Measurements from ENCODE around the gene ADAMTSL5.
"Not testable (repeated sequence)": the region's sequence is repeated elsewhere in the genome, so short reads cannot be mapped to it uniquely, and the experiment has no call there.

Gene ADAMTSL5

DNA sequence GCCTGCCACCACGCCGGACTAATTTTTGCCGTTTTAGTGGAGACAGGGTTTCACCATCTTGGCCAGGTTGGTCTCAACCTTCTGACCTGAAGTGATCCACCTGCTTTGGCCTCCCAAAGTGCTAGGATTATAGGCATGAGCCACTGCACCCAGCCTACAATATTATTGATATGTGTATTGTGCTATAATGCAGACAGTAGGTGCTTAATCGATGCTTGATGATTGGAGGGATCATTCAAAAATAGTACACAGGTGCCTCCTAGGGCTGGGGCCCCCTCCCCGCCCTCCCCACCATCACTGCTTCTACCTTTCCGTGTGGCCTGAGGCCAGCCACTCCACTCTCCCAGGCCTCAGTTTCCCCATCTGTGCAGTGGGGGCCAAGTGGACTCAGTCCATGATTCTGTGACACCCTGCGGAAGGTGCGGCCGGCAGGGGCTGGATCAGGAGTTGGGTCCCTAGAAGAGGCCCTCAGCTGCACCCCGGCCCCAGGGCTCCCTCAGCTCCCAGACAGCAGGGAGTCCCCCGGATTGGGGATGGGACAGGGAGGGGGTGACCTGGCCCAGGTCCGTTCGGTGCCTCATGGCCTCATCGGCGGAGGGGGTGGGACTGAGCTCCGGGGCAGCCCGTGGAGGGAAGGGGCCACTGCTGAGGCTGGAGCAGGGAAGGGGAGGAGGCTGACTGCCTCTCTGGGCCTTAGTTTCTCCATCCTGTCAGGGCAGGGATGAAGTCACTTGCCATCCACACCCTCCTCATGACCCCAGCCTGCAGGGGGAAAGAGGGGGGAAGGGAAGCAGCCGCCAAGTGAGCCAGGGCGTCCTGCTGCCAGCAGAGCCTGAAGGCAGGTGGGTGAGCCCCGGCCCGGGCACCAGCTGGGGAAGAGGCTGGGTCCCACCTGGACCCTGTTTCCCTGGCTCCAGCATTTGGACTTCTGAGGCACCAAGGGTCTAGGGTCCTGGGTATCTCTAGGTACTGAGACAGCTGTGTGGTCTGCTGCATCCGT is 1.2 kb downstream of the ADAMTSL5 start:
- no peak for DNase-seq

DNA sequence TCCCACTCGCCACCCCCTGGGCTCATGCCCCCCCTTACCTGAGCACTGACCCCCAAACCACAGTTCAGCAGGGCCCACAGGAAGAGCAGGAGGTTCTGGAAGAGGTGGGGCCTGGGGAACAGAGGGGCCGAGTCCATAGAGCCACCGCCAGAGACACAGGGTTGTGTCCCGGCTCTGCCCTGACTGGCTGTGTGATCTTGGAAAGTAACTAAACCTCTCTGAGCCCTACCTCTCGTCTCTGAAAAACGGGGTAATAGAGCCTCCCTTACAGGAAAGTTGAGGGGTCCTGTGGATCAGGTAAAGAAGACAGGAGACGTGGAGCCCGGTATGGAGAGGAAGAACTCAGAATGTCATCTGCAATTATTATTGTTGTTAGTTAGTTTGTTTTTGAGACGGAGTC is 2.0 kb downstream of the ADAMTSL5 start:
- DNase-seq, result no peak

DNA sequence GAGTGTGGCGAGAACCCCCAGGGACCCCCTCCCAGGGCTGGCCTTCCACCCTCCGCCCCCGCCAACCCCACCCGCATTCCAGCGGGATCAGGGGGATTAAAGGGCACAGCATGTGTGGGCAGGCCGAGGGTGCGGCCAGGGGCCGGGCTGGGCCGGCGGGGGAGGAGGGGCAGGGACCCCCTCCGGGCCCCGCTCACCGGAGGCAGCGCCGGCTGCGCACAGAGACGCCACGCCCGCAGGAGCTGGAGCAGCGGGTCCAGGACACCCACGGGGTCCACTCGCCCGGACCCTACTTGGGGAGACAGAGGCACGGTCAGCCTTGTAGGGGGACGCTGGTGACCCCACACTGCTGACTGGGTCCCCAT is 2.4 kb downstream of the ADAMTSL5 start:
- no peak for DNase-seq

DNA sequence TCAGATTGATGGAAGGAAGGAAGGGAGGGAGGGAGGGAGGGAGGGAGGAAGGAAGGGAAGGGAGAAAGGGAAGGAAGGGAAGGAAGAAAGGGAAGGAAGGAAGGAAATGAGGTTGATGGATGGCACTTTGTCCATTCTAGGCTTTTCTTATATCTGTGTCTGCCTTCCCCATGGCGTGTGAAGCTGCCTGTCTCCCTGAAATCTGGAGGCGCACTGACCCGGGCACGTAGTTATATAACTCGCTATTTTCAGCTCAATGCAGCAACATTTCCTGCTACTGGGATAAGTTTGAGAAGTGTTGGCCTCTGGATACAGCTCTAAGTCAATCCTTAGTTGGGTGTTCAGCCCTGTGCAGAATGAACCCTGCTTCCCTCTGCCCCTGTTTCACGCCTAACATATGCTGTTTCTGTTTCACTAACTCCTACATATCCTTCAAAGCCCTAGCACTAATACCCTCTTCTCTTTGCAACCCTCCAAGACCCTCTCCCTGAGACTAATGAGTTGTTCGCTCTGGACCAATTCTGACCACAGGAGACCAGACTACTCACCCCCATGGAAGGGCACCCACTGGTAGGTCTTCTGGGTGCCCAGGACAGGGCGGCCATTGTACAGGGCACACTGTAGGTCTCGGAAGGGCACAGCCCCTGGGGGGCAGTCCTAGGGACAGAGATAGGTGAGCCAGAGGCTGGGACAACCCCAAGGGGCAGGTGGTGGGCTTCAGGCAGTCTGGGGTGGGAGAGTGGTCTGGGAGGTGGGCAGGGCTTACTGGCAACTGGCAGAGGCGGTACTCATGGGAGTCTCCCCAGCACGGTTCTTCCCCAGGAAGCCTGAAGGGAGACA is 3.0 kb downstream of the ADAMTSL5 start:
- DNase-seq, result no peak

DNA sequence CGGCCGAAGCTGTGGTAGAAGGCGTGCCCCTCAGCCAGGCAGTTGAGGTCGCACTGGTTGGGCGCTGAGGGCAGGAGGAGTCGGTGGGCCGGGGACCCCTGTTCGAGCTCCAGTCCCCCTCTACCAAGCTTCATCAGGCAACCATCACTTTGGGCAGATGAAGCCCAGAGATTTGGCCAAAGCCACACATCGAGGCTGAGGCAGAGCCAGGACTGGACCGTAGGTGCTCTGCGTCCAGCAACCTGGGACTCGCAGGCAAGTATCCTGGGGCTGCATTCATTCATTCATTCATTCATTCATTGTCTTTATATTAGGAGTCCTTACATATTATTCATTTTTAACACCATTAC is 4.3 kb downstream of the ADAMTSL5 start:
- DNase-seq, result no peak

DNA sequence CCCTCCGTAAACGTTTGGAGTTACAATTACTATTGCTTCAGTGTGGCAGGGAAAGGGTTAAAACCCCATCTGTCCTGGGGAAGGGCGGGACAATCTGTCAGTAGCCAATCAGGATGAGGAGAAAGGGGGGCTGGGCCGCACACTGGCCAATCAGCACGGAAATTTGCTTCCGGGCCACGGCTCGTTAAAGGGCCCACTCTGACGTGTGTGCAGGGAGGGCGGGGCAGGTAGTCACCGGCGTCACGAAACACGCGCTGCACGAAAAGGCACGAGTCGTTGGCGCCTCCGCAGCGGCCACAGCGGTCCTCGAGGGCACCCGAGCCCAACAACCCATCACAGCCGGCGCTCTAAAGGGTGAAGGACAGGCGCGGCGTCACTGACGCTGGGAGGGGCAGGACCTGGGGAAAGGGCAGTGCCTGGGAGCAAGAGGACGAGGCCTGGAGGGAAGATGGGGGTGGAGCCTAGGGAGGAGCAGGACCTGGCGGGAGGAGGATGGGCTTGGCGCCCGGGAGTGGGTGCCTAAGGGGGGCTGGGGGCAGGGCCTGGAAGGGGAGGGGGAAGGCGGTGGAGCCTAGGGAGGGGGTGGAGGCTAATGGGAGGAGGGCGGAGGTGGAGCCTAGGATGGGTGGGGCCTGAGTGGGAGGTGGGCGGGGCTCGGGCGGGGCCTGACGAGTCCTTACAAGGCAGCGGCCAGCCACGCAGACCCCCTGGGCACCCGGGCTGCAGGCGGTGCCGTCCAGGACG is 4.9 kb downstream of the ADAMTSL5 start:
- DNase-seq, result peak; percentile 78

DNA sequence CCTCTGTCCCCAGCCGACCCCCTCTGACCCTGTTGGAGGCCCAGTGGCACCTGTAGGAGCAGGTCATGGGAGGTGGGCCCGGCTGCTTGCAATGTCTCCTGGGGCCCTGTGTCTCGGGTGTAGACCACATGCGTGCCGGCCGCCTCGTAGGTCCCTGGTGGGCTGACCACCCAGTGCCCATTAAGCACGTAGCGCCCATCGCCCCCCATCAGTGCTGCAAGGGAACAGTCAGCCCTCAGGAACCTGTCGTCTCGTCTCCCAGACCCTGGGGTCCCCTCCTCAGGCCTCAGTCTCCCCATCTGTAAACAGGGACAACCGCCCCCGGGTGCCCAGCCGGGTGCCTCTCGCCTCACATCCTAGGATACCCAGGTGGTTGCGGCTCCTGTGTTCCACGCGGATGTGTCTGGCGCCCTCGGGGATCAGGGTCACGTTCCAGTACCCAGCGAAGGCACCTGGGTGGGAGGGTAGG is 5.6 kb downstream of the ADAMTSL5 start:
- no peak for DNase-seq

DNA sequence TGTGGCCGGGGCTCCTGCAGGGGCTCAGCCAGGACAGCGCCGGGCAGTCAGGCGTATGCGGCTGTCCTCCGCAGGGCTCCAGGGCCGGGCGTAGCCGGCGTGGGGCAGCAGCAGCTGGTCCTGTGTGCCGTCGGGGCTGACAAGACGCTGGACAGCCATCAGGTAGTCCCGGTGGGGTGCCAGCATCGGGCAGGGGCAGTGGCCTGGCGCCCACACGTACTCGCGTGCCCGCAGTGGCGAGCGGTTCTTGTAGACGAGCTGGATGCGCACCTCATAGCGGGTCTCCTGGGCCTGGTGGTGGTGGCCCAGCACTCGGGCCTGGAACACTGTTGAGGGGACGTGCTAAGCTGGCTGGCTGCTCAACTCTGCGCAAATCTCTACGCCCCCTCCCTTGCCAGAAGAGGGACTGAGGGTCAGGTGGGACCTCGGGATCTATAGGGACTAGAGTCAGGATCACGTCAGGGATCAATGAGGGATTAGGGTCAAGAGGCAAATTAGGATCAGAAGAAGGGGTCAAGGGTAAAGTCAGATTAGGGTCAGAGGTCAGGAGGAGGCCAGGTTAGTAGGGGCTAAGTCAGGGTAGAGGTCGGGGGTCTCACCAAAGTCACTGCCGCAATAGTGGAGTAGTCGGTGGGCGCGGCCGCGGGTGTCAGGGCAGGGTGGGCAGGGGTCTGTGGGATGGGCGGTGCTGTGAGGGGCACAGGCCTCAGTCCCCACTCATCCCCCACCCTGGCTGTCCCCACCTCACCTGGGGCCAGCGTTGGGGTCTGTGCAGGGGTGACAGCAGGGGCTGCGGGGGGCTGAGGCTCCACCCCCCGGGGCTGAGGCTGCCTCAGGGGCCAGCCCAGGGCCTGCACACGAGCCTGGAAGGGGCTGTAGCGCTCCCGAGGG is 6.6 kb downstream of the ADAMTSL5 start:
- no peak for DNase-seq

DNA sequence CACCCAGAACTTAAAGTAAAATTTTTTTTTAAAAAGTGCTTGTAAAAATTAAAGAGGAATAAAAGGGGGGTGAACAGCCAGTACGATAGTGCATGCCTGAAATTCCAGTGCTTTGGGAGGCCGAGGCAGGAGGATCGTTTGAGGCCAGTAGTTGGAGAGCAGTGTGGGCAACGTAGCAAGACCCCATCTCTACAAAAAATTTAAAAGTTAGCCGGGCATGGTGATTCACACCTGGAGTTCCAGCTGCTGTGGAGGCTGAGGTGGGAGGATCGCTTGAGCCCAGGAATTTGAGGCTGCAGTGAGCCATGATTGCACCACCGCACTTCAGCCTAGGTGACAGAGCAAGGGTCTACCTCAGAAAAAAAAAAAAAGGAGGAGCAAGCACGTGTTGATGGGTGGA is 7.8 kb downstream of the ADAMTSL5 start:
- no peak for DNase-seq

DNA sequence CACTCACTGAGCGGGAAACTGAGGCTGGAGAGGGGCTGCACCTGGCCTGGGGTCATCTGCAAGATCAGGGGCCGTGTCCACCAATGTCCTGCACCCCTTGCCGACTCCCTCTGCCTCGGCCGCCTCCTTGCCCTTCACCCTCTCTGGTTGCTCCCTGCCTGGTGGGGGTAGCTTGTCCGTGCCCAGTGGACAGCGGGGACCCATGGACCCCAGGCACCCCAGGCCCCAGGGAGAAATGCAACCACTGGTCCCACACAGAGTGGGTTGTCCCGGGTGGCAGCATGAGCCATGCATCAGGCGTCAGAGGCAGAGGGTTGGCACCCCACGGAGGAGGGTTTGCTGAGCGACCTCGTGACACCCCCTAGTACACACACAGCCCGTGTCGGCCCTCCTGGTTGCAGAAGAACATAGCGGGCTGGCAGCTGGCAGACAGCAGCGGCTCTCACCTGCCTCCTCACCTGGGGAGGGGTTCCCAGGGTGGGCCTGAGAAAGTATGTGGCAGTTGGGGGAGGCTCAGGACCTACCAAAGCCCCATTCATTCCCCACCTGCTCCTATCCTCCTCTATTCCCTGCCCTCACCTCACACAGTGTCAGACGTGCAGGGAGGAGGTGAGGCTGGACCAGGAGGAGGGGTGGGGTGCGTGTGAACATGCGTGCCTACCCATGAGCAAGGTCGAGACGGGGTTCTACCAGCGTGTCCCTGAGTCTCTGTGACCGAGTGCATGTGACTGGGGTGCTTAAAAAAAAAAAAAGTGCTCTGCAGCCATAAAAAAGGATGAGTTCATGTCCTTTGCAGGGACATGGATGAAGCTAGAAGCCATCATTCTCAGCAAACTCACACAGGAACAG is 8.7 kb downstream of the ADAMTSL5 start:
- no peak for DNase-seq

DNA sequence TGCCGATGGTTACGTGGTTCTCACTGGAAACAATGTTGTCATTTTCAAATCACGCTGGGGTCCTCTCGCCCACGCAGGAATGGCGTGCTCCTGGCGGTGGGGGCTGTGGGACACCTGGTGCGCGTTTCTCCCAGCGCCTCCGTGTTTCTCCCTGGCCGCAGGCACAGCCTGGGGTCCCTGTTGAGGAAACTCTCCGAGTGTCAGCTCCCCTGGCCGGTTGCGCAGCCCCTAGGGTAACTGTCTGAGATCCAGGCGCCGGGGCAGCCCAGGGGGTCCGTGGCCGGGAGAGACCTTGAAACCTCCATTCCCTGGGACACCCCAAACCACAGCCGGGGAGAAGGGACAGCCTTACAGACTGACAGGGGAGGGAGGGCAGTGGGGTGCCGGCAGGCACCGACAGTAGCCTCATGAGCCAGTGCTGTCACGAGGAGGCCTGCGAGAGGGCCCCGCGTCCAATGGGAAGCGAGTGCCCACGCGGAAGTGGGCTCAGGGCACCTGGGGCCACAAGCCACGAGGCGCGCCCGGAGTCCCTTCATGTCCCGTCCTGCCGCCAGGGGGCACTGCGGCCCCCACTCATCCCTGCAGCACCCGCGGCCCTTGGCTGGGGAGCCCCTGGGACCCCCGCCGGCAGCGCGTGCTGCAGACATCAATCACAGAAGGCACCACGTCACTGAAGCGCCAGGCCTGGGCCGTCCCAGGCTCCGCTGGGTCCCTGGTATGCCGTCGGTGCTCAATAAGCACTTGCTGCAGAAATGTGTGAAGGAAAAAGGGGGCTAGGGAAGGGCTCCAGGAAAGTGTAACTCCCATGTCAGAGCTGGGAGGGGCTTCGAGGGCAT is 9.5 kb downstream of the ADAMTSL5 start:
- no peak for DNase-seq

DNA sequence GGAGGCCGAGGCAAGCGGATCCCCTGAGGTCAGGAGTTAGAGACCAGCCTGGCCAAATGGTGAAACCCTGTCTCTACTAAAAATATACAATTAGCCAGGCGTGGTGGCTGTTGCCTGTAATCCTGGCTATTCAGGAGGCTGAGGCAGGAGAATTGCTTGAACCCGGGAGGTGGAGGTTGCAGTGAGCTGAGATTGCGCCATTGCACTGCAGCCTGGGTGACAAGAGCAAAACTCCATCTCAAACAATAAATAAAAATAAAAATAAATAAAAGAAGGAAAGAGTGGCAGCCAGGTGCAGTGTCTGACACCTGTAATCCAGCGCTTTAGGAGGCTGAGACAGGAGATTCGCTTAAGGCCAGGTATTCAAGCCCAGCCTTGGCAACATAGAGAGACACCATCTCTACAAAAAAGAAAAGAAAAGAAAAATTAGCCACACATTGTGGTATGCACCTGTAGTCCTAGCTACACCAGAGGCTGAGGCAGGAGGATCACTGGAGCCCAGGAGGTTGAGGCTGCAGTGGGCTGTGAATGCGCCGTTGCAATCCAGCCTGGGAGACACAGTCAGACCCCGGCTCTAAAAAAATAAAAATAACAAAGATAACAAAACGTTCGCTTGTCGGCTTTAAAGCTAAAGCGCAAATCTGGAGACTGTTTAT is 10.3 kb downstream of the ADAMTSL5 start:
- DNase-seq, result no peak

DNA sequence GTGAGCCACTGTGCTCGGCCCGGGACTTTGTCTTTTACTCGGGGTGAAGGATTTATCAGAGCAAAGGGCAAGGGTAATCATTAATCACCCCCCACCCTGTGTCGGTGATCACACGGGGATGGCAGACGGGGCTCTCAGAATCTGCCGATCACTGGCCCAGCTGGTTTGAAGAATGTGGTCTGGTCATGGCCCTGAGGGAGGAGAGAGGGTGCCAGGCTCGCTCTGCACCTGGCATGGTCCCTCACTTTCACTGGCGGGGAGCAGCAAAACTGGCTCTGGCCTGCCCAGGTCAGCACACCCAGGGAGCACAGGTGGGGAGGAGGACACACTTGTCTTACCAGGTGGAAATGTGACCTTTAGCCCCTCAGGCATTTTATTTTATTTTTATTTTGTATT is 11.6 kb downstream of the ADAMTSL5 start:
- DNase-seq, result no peak

DNA sequence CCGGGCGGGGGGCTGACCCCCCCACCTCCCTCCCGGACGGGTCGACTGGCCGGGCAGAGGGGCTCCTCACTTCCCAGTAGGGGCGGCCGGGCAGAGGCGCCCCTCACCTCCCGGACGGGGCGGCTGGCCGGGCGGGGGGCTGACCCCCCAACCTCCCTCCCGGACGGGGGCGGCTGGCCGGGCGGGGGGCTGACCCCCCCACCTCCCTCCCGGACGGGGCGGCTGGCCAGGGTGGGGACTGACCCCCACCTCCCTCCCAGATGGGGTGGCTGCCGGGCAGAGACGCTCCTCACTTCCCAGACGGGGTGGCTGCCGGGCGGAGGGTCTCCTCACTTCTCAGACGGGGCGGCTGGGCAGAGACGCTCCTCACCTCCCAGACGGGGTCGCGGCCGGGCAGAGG is 13.6 kb downstream of the ADAMTSL5 start:
- not testable (repeated sequence) for DNase-seq

DNA sequence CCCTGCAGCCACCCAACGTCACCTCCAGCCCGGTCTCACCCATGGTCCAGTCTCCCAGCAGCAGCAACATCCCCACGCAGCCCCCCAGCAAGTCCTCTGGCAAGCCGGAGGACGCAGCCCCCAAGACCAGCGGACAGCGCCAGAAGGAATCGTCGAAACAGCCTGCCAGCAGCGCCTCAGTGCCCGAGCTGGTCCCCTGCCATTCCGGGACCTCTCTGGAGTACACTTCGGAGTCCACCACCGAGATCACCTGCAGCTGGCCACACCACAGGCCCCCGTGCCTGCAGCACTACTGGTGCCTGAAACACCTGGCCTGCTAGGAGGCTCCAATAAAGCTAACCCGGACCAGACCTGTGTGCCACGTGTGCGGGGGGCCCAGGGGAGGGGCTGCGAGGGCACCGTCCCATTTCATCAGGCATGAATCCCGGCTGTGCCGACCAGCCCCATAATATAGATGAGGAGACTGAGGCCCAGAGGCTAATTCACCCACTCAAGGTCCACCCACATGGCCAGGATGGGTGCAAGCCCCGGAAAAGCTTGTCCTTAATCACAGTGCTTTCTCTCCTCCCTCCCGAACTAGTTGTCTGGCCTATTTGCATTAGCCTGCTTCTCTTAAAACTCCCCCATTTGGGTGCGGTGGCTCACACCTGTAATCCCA is 15.1 kb downstream of the ADAMTSL5 start:
- no peak for DNase-seq

DNA sequence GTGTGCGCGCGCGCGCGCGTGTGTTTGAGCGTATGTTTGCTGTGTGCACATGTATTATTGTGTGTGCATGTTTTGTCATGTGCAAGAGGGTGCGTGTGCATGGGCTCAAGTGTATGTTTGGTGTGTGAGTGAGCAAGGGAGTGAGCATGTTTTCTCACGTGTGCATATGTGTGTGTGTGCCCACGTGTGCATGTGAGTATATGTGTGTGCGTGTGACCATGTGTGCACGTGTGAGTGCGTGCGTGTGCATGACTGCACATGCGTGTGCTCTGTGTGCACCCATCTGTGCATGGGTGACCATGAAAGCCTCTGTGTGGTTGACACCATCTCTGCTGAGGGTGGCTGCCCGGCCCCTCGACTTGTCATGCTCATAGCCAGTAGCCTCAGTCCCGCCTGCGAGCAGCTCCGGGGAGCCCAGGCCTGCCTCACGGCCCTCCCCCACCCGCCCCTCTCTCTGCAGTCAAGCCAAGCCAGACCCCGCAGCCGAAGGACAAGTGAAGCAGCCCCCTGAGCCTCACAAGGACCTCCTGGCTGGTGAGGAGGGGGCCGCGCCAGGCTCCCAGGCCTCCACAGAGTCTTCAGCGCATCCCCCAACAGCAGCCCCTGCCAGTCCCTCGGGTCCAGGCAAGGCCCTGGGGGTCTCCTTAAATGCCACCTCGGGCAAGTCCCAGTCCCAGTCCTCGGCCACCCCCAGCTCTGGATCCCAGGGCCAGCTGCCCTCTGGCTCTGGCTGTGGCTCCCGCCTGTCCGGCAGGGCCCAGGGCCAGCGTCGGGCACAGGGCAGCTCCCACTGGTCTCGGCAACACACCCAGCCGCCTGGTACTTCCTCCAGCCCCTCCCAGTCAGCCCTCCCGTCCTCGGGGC is 15.9 kb downstream of the ADAMTSL5 start:
- no peak for DNase-seq

DNA sequence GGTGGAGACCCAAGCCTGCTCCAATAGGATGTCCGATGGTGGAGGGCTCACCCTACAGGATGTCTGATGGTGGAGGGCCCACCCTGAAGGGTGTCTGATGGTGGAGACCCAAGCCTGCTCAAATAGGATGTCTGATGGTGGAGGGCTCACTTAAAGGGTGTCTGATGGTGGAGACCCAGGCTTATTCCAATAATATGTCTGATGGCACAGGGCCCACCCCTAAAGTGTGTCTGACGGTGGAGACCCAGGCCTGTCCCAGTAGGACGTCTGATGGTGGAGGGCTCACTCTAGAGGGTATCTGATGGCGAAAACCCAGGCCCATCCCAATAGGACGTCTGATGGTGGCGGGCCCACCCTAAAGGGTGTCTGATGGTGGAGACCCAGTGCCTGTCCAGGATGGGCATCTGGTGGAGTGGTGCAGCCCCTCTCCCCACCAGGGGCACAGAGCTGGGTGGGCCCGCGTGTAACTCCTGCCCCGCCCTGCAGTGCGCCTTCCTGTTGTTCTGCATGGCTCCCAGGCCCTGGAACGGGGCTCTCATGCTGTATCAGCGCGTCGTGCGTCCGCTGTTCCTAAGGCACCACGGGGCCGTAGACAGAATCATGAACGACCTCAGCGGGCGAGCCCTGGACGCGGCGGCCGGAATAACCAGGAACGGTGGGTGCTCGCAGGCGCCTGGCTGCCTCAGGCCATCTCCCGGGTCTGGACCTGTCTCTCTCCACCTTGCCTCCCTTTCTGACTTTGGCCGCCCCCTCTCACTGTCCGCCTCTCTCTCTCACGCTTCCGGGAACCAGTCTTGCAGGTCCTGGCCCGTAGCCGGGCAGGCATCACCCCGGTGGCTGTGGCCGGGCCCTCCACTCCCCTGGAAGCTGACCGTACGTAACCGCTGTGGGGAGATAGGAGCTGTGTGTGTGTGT is 16.8 kb downstream of the ADAMTSL5 start:
- no peak for DNase-seq

Measured in NCI-H2227 treated with DMSO at 0.1 percent for 48 hours (cell line).